ENCODE data around the gene CARS1.

- TF ChIP-seq, protein P1, sequence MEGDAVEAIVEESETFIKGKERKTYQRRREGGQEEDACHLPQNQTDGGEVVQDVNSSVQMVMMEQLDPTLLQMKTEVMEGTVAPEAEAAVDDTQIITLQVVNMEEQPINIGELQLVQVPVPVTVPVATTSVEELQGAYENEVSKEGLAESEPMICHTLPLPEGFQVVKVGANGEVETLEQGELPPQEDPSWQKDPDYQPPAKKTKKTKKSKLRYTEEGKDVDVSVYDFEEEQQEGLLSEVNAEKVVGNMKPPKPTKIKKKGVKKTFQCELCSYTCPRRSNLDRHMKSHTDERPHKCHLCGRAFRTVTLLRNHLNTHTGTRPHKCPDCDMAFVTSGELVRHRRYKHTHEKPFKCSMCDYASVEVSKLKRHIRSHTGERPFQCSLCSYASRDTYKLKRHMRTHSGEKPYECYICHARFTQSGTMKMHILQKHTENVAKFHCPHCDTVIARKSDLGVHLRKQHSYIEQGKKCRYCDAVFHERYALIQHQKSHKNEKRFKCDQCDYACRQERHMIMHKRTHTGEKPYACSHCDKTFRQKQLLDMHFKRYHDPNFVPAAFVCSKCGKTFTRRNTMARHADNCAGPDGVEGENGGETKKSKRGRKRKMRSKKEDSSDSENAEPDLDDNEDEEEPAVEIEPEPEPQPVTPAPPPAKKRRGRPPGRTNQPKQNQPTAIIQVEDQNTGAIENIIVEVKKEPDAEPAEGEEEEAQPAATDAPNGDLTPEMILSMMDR (IDR thresholded peaks at IDR 0.05; ENCODE audit: low read depth, low read length, poor library complexity, severe bottlenecking) = no peak
- no peak for TF ChIP-seq EZH2phosphoT487 (IDR thresholded peaks at IDR 0.05; ENCODE audit: borderline replicate concordance, low read length)
Observed at GRCh38 chr11:2955906-2956476, 101.2 kb downstream of the CARS1 start.

Data from DOHH2 (cell line).